GM12891 (cell line): ENCODE data around the gene PPP1R27.

Experiments used
- PAX5 ChIP-seq: IDR thresholded peaks from 2 replicates; pipeline ENCODE4 v1.6.1; 2011; ENCODE audit warnings: low read length, moderate library complexity, mild to moderate bottlenecking; ENCODE audit not compliant: insufficient read depth, severe bottlenecking
- POLR2A ChIP-seq: IDR thresholded peaks from 2 replicates; pipeline ENCODE4 v1.6.1; 2011; ENCODE audit warnings: low read depth, low read length, control low read depth
- POLR2AphosphoS5 ChIP-seq: IDR thresholded peaks from 2 replicates; pipeline ENCODE4 v1.6.1; 2011; ENCODE audit warnings: low read depth, low read length, control low read depth
- POU2F2 ChIP-seq: IDR thresholded peaks from 2 replicates; pipeline ENCODE4 v1.6.1; 2011; ENCODE audit warnings: low read depth, mild to moderate bottlenecking, control low read depth, low read length, moderate library complexity
- SPI1 ChIP-seq: IDR thresholded peaks from 2 replicates; pipeline ENCODE4 v1.6.1; 2011; ENCODE audit warnings: low read depth, low read length, control low read depth
- TAF1 ChIP-seq: IDR thresholded peaks from 2 replicates; pipeline ENCODE4 v1.6.1; 2011; ENCODE audit warnings: low read depth, low read length, control low read depth

DNA sequence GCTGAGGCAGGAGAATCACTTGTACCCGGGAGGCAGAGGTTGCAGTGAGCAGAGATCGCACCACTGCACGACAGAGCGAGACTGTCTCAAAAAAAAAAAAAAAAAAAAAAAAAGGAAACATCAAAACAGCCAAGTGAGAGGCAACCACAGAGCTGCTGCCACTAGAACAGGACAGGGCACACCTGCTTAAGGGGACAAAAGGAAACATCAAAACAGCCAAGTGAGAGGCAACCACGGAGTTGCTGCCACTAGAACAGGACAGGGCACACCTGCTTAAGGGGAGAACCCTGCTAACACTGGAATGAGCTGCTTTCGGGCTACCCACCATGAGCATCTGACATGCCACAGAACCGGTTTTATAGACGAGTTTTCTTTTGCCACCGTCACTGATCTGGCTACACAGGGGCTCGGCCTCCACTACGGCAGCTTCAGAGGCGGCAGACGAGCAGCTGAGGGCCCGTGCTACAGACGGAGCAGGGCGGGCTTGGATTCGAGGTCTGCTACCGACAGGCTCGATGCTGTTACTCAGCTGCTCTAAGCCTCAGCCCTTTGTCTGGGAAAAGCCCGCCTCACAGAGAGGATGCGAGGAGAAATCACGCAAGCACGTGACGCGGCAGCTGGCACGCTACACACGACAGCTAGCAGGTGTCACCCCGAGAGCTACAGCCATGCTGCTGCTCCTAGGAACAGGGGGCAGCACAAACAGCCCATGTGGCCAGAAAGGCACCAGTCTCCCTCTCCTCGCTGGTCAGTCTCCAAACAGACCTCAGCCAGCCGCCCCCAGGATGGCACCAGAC, 23.5 kb upstream of the PPP1R27 start:
- TF ChIP-seq POLR2A = peak; percentile 26; the same call in 1 of the 2 replicates
- no peak for TF ChIP-seq POLR2AphosphoS5
- no peak for TF ChIP-seq PAX5
- TF ChIP-seq TAF1 = no peak
- TF ChIP-seq SPI1 = no peak
- TF ChIP-seq POU2F2 = no peak
